KMS-11 (cell line): ENCODE results near the gene RPL36A.

ENCODE experiments used
- H2AFZ ChIP-seq: fragments of 200-600 bp; sonication (generic); 2 replicates; pipeline ENCODE4 v1.6.1; 2016; ENCODE audit warnings: antibody characterized with exemption, mixed run types, low read depth
- H3K27ac ChIP-seq: fragments of 200-600 bp; sonication (generic); 2 replicates; pipeline ENCODE4 v1.6.1; 2016; ENCODE audit warnings: mild to moderate bottlenecking, mixed run types
- H3K27me3 ChIP-seq: fragments of 200-600 bp; sonication (generic); 2 replicates; pipeline ENCODE4 v1.6.1; 2017; ENCODE audit warnings: mild to moderate bottlenecking, low read depth, mixed run types, moderate library complexity; ENCODE audit not compliant: insufficient read depth
- H3K36me3 ChIP-seq: fragments of 200-600 bp; sonication (generic); 2 replicates; pipeline ENCODE4 v1.6.1; 2017; ENCODE audit warnings: mild to moderate bottlenecking, mixed run types; ENCODE audit not compliant: insufficient read depth
- H3K4me1 ChIP-seq: fragments of 200-600 bp; sonication (generic); 2 replicates; pipeline ENCODE4 v1.6.1; 2016; ENCODE audit warnings: mild to moderate bottlenecking, low read depth, mixed run types; ENCODE audit not compliant: poor library complexity, severe bottlenecking
- H3K4me2 ChIP-seq: fragments of 200-600 bp; sonication (generic); 2 replicates; pipeline ENCODE4 v1.7.0; 2016; ENCODE audit warnings: mild to moderate bottlenecking, mixed run types
- H3K4me3 ChIP-seq: fragments of 200-600 bp; sonication (generic); IDR thresholded peaks from 2 replicates; pipeline ENCODE4 v1.6.1; 2017; ENCODE audit warnings: low read depth, low read length, mixed read lengths; ENCODE audit not compliant: insufficient read depth
- H3K79me2 ChIP-seq: fragments of 200-600 bp; sonication (generic); 2 replicates; pipeline ENCODE4 v1.6.1; 2016; ENCODE audit warnings: low read depth, mixed run types; ENCODE audit not compliant: insufficient read depth
- H3K9ac ChIP-seq: fragments of 200-600 bp; sonication (generic); 2 replicates; pipeline ENCODE4 v1.6.1; 2016; ENCODE audit warnings: mild to moderate bottlenecking, mixed run types
- H4K20me1 ChIP-seq: fragments of 200-600 bp; sonication (generic); 2 replicates; pipeline ENCODE4 v1.6.1; 2016; ENCODE audit warnings: mild to moderate bottlenecking, mixed run types; ENCODE audit not compliant: insufficient read depth
- TF ChIP-seq, protein P1 (sequence below): fragments of 200-600 bp; sonication (generic); conservative IDR thresholded peaks from 2 replicates; pipeline ENCODE4 v1.6.1; 2017; ENCODE audit warnings: low read depth, mild to moderate bottlenecking, antibody characterized with exemption, low read length, moderate library complexity, mixed read lengths

RPL36A gene

DNA sequence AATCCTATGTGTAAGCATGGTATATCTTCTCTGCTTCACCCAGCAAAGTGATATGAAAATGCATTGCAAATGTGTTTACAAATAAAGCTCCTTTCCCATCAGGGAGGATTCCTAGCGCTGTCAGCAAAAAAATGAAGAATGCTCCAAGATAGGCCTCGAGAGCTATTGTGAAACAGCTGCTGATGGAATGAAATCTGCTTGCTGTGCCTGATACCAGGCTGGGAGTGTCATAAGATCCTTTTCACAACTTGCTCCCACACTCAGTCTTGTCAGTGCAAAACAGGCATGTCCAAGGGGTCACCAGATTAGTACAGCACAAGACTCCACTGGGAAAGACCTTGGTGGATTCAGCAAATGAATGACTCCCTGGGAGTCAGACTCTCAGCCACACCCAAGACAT, 51.3 kb downstream of the RPL36A start:
- H3K4me3 ChIP-seq = no peak overlapping the region
- no peaks in the 10 kb centered on the region for H3K79me2 ChIP-seq
- no peak overlapping the region for H3K9ac ChIP-seq
- H3K4me1 ChIP-seq = no peaks in the 10 kb centered on the region
- no peak overlapping the region for H3K4me2 ChIP-seq
- H3K27me3 ChIP-seq = no peaks in the 10 kb centered on the region
- H3K27ac ChIP-seq = no peak overlapping the region
- H3K36me3 ChIP-seq = no peaks in the 10 kb centered on the region
- no peak overlapping the region for H2AFZ ChIP-seq
- TF ChIP-seq, protein P1, sequence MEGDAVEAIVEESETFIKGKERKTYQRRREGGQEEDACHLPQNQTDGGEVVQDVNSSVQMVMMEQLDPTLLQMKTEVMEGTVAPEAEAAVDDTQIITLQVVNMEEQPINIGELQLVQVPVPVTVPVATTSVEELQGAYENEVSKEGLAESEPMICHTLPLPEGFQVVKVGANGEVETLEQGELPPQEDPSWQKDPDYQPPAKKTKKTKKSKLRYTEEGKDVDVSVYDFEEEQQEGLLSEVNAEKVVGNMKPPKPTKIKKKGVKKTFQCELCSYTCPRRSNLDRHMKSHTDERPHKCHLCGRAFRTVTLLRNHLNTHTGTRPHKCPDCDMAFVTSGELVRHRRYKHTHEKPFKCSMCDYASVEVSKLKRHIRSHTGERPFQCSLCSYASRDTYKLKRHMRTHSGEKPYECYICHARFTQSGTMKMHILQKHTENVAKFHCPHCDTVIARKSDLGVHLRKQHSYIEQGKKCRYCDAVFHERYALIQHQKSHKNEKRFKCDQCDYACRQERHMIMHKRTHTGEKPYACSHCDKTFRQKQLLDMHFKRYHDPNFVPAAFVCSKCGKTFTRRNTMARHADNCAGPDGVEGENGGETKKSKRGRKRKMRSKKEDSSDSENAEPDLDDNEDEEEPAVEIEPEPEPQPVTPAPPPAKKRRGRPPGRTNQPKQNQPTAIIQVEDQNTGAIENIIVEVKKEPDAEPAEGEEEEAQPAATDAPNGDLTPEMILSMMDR = no peak
- no peaks in the 10 kb centered on the region for H4K20me1 ChIP-seq
